Endothelial cell of umbilical vein (primary cell): ENCODE results near the gene CFAP73. TPM values are rescaled to one million over a fixed set of nuclear protein-coding genes. Genes with fewer than 3 reads are reported as not detected.

Source experiments
- BruUV-seq: library from RNA; stranded (reverse); fragments of 400-500 nt; replicated peaks from 2 replicates; lab custom pipeline; 2021; lab: Mats Ljungman, UMichigan
- CTCF ChIA-PET: fragments of 300-600, 350-600 bp; sonication (Branson Sonifier 250); formaldehyde crosslinking; loops from one replicate; lab custom pipeline; 2021; ENCODE audit warnings: antibody characterized with exemption, inconsistent platforms; lab: Charles Lee
- POLR2A ChIA-PET: fragments of 300-600, 350-600 bp; sonication (Branson Sonifier 250); formaldehyde crosslinking; loops from one replicate; lab custom pipeline; 2021; ENCODE audit warnings: antibody characterized with exemption, inconsistent platforms; lab: Charles Lee
- DNase-seq: peaks from one replicate; pipeline ENCODE4 v3.0.0-alpha.2; 2011; ENCODE audit warnings: low read depth, low spot score
- FAIRE-seq: peaks from 2 replicates; lab custom pipeline; 2011; peaks lifted over from hg19 to GRCh38; lab: Jason Lieb, UNC
- H2AFZ ChIP-seq: 2 replicates; pipeline ENCODE4 v1.6.0; 2012; ENCODE audit warnings: low read depth, low read length, control low read depth, inconsistent platforms
- H3K27ac ChIP-seq: 2 replicates; pipeline ENCODE4 v1.5.1; 2011; ENCODE audit warnings: low read depth, mild to moderate bottlenecking, control low read depth, low read length, moderate library complexity; ENCODE audit not compliant: insufficient read depth
- H3K27me3 ChIP-seq, 2 experiments: 2 replicates each; pipeline versions ENCODE4 v1.6.0 to v1.6.1; 2011; ENCODE audit warnings: low read length in 2 of 2, mixed read lengths in 1 of 2; ENCODE audit not compliant: control insufficient read depth in 2 of 2, insufficient read depth in 2 of 2
- H3K36me3 ChIP-seq, 2 experiments: 2 replicates in 1 of 2; 3 replicates in 1 of 2; pipeline ENCODE4 v1.5.1; 2011; ENCODE audit warnings: low read length in 2 of 2, mild to moderate bottlenecking in 1 of 2, moderate library complexity in 1 of 2; ENCODE audit not compliant: control insufficient read depth in 2 of 2, insufficient read depth in 2 of 2; ENCODE audit errors: extremely low read depth in 1 of 2
- H3K4me1 ChIP-seq: 3 replicates; pipeline ENCODE4 v1.5.1; 2011; ENCODE audit warnings: mild to moderate bottlenecking, low read length; ENCODE audit not compliant: control insufficient read depth, insufficient read depth; ENCODE audit errors: extremely low read depth
- H3K4me2 ChIP-seq: 2 replicates; pipeline ENCODE4 v1.6.1; 2011; ENCODE audit warnings: low read length, control low read depth, mixed read lengths; ENCODE audit not compliant: insufficient read depth
- H3K4me3 ChIP-seq, 3 experiments: fragments of 200-600 bp in 1 of 3; sonication (generic), shearing (Covaris generic) in 1 of 3; replicated peaks in 1 of 3; 2 replicates each; pipeline ENCODE4 v1.5.1; 2011 to 2016; ENCODE audit warnings: control low read depth in 3 of 3, low read length in 3 of 3, mild to moderate bottlenecking in 2 of 3, inconsistent platforms in 1 of 3, low read depth in 1 of 3, moderate library complexity in 1 of 3; ENCODE audit not compliant: insufficient read depth in 1 of 3
- H3K79me2 ChIP-seq: 2 replicates; pipeline ENCODE4 v1.6.0; 2012; ENCODE audit warnings: low read length, inconsistent platforms; ENCODE audit not compliant: control insufficient read depth, insufficient read depth
- H3K9ac ChIP-seq: replicated peaks from 2 replicates; pipeline ENCODE3; 2011; ENCODE audit warnings: low read length, control low read depth; ENCODE audit not compliant: insufficient read depth; ENCODE audit errors: extremely low read depth
- H3K9me1 ChIP-seq: replicated peaks from 3 replicates; pipeline ENCODE4 v1.6.0; 2011; ENCODE audit warnings: mild to moderate bottlenecking, low read length; ENCODE audit not compliant: control insufficient read depth, insufficient read depth; ENCODE audit errors: extremely low read depth
- H3K9me3 ChIP-seq: replicated peaks from 2 replicates; pipeline ENCODE4 v1.5.1; 2012; ENCODE audit warnings: low read length, inconsistent platforms; ENCODE audit not compliant: control insufficient read depth, insufficient read depth
- H4K20me1 ChIP-seq: replicated peaks from 2 replicates; pipeline ENCODE3; 2011; ENCODE audit warnings: mild to moderate bottlenecking, low read length; ENCODE audit not compliant: control insufficient read depth, insufficient read depth; ENCODE audit errors: extremely low read depth
- CTCF ChIP-seq, 2 donors: IDR thresholded peaks; 1 replicate in 1 of 2; 2 replicates in 1 of 2; pipeline ENCODE4 v1.5.1; 2011; ENCODE audit warnings: low read length in 2 of 2, mild to moderate bottlenecking in 2 of 2, moderate library complexity in 2 of 2, control low read depth in 1 of 2, inconsistent platforms in 1 of 2, low read depth in 1 of 2; ENCODE audit not compliant: insufficient read depth in 1 of 2; ENCODE audit errors: extremely low read depth in 1 of 2
- EZH2 ChIP-seq: IDR thresholded peaks from 2 replicates; pipeline ENCODE4 v1.6.1; 2012; ENCODE audit warnings: borderline replicate concordance, low read depth, mild to moderate bottlenecking, moderate library complexity, low read length, inconsistent platforms; ENCODE audit not compliant: severe bottlenecking
- FOS ChIP-seq: IDR thresholded peaks from 2 replicates; pipeline ENCODE4 v1.6.1; 2011; ENCODE audit warnings: mild to moderate bottlenecking, low read length, moderate library complexity, borderline replicate concordance; ENCODE audit not compliant: insufficient read depth
- GATA2 ChIP-seq: IDR thresholded peaks from 2 replicates; pipeline ENCODE4 v1.7.0; 2011; ENCODE audit warnings: low read depth, mild to moderate bottlenecking, moderate library complexity, mixed read lengths, low read length; ENCODE audit not compliant: insufficient read length, insufficient read depth
- JUN ChIP-seq: IDR thresholded peaks from 2 replicates; pipeline ENCODE4 v1.6.1; 2011; ENCODE audit warnings: borderline replicate concordance, low read depth; ENCODE audit not compliant: insufficient read length, insufficient read depth
- MAX ChIP-seq: IDR thresholded peaks from 2 replicates; pipeline ENCODE4 v1.6.1; 2011; ENCODE audit not compliant: insufficient read depth, insufficient read length
- MYC ChIP-seq: IDR thresholded peaks from one replicate; pipeline ENCODE4 v1.6.1; 2011; ENCODE audit warnings: mild to moderate bottlenecking, low read depth, low read length
- POLR2A ChIP-seq: IDR thresholded peaks from 2 replicates; pipeline ENCODE4 v1.6.1; 2012; ENCODE audit warnings: low read depth, mild to moderate bottlenecking, control low read depth, low read length
- POLR2AphosphoS5 ChIP-seq: IDR thresholded peaks from 2 replicates; pipeline ENCODE4 v1.6.1; 2012; ENCODE audit warnings: low read depth, mild to moderate bottlenecking, control low read depth, low read length, moderate library complexity; ENCODE audit not compliant: insufficient read depth
- dilution Hi-C: fragments of 300-500 bp; cut with MboI; formaldehyde crosslinking; loops from one replicate; pipeline ENCODE4 v1.15.0; 2019; ENCODE audit warnings: low sequenced_read_pairs; ENCODE audit not compliant: extremely low pct_ligation_motif_present
- intact Hi-C: fragments of 100-400 bp; cut with micrococcal nuclease; formaldehyde crosslinking; loops from one replicate; pipeline ENCODE4 v1.10.0; 2022
- polyA plus RNA-seq, 4 experiments: library from polyadenylated mRNA; depleted of rRNA in 3 of 4; stranded (reverse) in 3 of 4; unstranded in 1 of 4; fragments of >200 nt; gene quantifications; 2 replicates each; pipeline versions ENCODE4 v1.2.1 to v1.2.3, GENCODE V29; 2011 to 2012; ENCODE audit warnings: missing spikeins in 1 of 4
- total RNA-seq: library from RNA; stranded (reverse); gene quantifications from 2 replicates; pipeline ENCODE4 v1.2.3, GENCODE V29; 2021

CFAP73 gene
- total and polyA plus RNA-seq, 2 donors (not counting 3 experiments of a cell fraction or from before 2014, with no cell fraction given), result not detected

GRCh38 chr12:113105606-113106271 lies 43.8 kb upstream of the CFAP73 start:
- TF ChIP-seq JUN (no peak), MYC (no peak), FOS (no peak), GATA2 (no peak), EZH2 (no peak), POLR2A (no peak), MAX (no peak)
- DNase-seq, result no peak
- POLR2A ChIA-PET, result no interaction called here
- no peak overlapping the region for H3K4me3 ChIP-seq
- H2AFZ ChIP-seq, result no peak overlapping the region
- H3K4me1 ChIP-seq, result no peaks in the 10 kb centered on the region
- no peak for FAIRE-seq
- BruUV-seq, result no TSS peak
- H3K9me3 ChIP-seq, result no peaks in the 10 kb centered on the region
- no peak overlapping the region for H3K4me2 ChIP-seq
- H3K36me3 ChIP-seq, result no peaks in the 10 kb centered on the region
- H4K20me1 ChIP-seq, result no peaks in the 10 kb centered on the region
- CTCF ChIA-PET, result no interaction called here
- dilution Hi-C loops, result no loop called here
- H3K79me2 ChIP-seq, result no peaks in the 10 kb centered on the region
- H3K27ac ChIP-seq, result no peak overlapping the region
- no peaks in the 10 kb centered on the region for H3K9me1 ChIP-seq
- H3K9ac ChIP-seq, result no peak overlapping the region
- peaks cover 0 to 3% of the 10 kb centered on the region in 2 experiments for H3K27me3 ChIP-seq
- intact Hi-C loops, result no loop called here

- no peak overlapping the region for H2AFZ ChIP-seq
- BruUV-seq, result no TSS peak
- no peaks in the 10 kb centered on the region for H4K20me1 ChIP-seq
- H3K4me3 ChIP-seq, result no peak overlapping the region
- H3K27ac ChIP-seq, result no peak overlapping the region
- H3K9me3 ChIP-seq, result no peaks in the 10 kb centered on the region
- dilution Hi-C loops (no loop called here), intact Hi-C loops (no loop called here)
- no peaks in the 10 kb centered on the region for H3K79me2 ChIP-seq
- DNase-seq, result no peak
- no peak for FAIRE-seq
- TF ChIP-seq FOS (no peak), GATA2 (no peak), CTCF (IDR thresholded peaks at IDR 0.05; ENCODE audit: extremely low read depth in 1 of 2, insufficient read depth in 1 of 2, low read depth in 1 of 2, low read length in 2 of 2) (no peak), MYC (no peak), JUN (no peak), POLR2AphosphoS5 (no peak), MAX (no peak), POLR2A (no peak), EZH2 (no peak)
- no peaks in the 10 kb centered on the region for H3K36me3 ChIP-seq
- CTCF ChIA-PET, result interaction anchor here (0.9 kb wide), 1 partner anchor 44 kb away, joined by 3 read pairs; no protein-coding TSS in a partner anchor
- no peak overlapping the region for H3K9ac ChIP-seq
- no peaks in the 10 kb centered on the region for H3K9me1 ChIP-seq
- H3K4me2 ChIP-seq, result no peak overlapping the region
- POLR2A ChIA-PET, result no interaction called here
- H3K27me3 ChIP-seq, result peaks cover 0 to 3% of the 10 kb centered on the region in 2 experiments
- no peaks in the 10 kb centered on the region for H3K4me1 ChIP-seq
Measured at GRCh38 chr12:113106361-113106760, 43.2 kb upstream of the CFAP73 start.
